Measurements from ENCODE around the gene ARVCF. TPM values are rescaled to one million over a fixed set of nuclear protein-coding genes. Genes with fewer than 3 reads are reported as not detected.
A peak's percentile ranks its signal among the peaks of the same experiment; 100 is the strongest.

ARVCF gene
- total and polyA plus RNA-seq, 9 of the 15 experiments (the other 6 are each of a cell fraction or from before 2014, with no cell fraction given) = 0.03 to 97.4 (median 15.6) TPM

DNA sequence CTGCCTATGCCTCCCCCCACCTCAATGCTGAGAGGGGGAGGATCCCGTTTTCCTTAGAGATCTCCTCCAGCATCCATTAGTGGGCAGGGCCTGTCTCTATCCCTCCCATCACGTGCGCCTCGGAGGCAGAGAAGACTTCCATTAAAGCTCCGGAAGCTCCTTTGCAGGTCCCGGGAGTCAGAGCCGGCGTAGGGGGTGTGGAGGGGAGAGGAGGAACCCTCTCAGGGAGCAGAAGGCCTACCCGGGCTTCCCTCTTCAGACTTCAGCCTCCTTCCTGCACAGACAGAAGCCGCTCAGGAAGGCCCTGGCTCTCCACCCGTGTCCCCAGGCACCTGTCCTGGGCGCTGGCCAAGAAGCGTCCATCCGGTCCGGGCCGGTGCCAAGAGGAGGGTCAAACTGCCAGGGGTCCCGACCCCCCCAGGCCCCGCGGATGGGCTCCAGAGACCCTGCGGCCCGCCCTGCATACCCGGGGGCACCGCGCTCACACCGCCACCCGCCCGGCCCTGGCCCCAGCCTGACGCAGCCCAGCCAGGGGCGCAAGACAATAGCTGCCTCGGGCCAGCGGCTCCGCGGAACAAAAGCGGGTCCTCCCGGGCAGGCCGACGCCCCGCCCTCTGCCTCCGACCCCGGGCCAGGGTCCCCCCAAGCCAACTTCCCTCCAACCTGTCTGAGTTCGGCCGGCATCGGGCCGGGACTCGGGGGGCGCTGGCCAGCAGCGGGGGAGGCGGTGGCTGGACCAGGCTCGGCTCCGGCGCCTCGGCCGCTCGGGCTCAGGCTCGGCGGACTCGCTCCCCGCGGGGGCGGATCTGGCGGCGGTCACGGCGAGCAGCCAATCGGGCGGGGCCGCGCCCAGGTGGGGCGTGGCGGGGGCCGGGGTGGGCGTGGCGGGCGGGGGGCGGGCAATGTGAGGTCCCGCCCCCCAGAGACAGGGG, 29.9 kb downstream of the ARVCF start (continued):
- TF ChIP-seq ZNF407 (IDR thresholded peaks at IDR 0.05; ENCODE audit: low read depth) = no peak
- no peak for TF ChIP-seq MED1 (CRISPR knock-in tag; IDR thresholded peaks at IDR 0.05; ENCODE audit: borderline replicate concordance)
- TF ChIP-seq GATAD2B (IDR thresholded peaks at IDR 0.05; ENCODE audit: borderline replicate concordance) = no peak
- TF ChIP-seq ZNF23 (CRISPR knock-in tag; IDR thresholded peaks at IDR 0.05) = no peak
- no peak for TF ChIP-seq GTF2F1 (IDR thresholded peaks at IDR 0.05; ENCODE audit: low read depth, low read length)
- no peak for TF ChIP-seq ESRRB (CRISPR knock-in tag; IDR thresholded peaks at IDR 0.05; ENCODE audit: borderline replicate concordance)
- TF ChIP-seq BCL6 (CRISPR knock-in tag; IDR thresholded peaks at IDR 0.05) = no peak
- no peak for TF ChIP-seq MEF2A (IDR thresholded peaks at IDR 0.05; ENCODE audit: control insufficient read depth, low read depth, low read length)
- TF ChIP-seq PBX2 (CRISPR knock-in tag; IDR thresholded peaks at IDR 0.05; ENCODE audit: low read depth) = 0 out of 2 replicates have a peak, but pooled peaks have one; percentile 25
- no peak for TF ChIP-seq PBX2 (tag; conservative IDR thresholded peaks at IDR 0.05; ENCODE audit: low read depth)
- TF ChIP-seq ASH1L (IDR thresholded peaks at IDR 0.05; ENCODE audit: borderline replicate concordance, low read depth, partially characterized antibody) = no peak
- TF ChIP-seq POLR2AphosphoS5 (IDR thresholded peaks at IDR 0.05; ENCODE audit: control insufficient read depth, insufficient read depth, low read depth, low read length) = no peak
- TF ChIP-seq CHD4 (IDR thresholded peaks at IDR 0.05; ENCODE audit: insufficient read depth, insufficient replicate concordance, low read depth, low read length, poor library complexity, severe bottlenecking) = peak; percentile 92
- TF ChIP-seq POLR3G (IDR thresholded peaks at IDR 0.05; ENCODE audit: extremely low read depth, insufficient read length, insufficient replicate concordance) = no peak
- TF ChIP-seq TRIM24 (IDR thresholded peaks at IDR 0.05) = no peak
- no peak for TF ChIP-seq SAFB2 (IDR thresholded peaks at IDR 0.05; ENCODE audit: borderline replicate concordance, low read depth, low read length, severe bottlenecking)

Data from K562 (cell line).